ENCODE results near the gene S100A13.
"Not testable (repeated sequence)": the region's sequence is repeated elsewhere in the genome, so short reads cannot be mapped to it uniquely, and the experiment has no call there.

Gene S100A13

GRCh38 chr1:153647346-153647714 is 20.0 kb upstream of the S100A13 start:
- no peak for DNase-seq

GRCh38 chr1:153646672-153647345 is 19.5 kb upstream of the S100A13 start:
- DNase-seq: peak in 1 of 2 donors; percentile 25

DNA sequence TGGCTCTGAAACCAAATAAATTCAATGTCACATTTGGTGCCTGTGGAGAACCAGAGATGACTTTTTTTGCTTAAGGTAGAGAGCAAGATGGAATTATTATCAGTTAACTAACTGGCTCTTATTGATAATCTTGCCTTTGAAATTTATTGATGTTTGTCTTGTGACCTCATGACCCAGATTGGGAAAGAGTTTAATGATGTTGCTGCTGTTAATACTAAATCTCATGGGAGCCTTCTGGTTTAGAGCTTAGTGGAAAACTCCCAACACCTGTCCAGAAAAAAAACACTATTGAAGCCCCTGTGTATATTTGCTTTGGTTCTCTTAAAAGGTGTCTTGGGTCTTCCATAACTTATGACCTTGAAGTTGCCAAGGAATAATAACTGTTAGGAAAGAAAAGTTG is 16.5 kb upstream of the S100A13 start:
- no peak for DNase-seq

DNA sequence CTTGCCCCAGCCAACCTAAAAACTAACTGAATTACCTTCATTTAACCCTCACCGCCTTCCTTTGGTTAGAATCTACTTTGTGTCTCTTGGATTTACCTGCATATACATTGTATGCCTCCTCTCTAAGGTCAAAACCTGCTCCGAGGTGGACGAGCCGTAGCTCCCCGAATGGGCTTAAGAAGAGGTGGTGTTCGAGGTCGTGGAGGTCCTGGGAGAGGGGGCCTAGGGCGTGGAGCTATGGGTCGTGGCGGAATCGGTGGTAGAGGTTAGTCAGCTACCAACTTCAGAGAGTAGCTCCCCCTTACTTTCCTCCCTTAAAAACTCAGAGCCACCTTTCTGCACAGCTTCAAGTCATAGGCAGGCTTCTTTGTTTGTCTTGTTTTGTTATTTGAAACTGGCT is 15.8 kb upstream of the S100A13 start:
- DNase-seq: no peak

DNA sequence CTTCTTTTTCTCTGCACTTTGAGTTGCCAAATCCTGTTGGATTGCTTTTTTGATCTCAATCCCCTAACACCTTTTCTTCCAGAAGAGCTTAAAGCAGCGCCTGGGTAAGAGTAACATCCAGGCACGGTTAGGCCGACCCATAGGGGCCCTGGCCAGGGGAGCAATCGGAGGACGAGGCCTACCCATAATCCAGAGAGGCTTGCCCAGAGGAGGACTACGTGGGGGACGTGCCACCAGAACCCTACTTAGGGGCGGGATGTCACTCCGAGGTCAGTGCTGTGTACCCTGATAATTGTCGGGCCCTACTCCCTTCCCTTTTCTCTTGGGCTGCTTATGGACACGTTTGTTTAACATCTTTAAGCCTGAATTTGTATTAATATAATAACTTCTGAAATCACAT is 14.9 kb upstream of the S100A13 start:
- DNase-seq: no peak

GRCh38 chr1:153640861-153641260 is 13.6 kb upstream of the S100A13 start:
- no peak for DNase-seq

DNA sequence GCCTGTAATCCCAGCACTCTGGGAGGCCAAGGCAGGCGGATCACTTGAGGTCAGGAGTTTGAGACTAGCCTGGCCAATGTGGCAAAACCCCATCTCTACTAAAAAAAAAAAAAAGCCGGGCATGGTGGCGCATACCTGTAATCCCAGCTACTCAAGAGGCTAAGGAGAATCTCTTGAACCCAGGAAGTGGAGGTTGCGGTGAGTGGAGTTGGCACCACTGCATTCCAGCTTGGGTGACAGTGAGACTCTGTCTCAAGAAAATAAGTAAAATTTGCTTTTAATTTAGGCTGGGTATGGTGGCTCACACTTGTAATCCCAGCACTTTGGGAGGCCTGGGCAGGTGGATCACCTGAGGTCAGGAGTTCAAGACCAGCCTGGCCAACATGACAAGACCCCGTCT is 12.9 kb upstream of the S100A13 start:
- not testable (repeated sequence) for DNase-seq

- no peak for DNase-seq
These were observed 12.0 kb upstream of the S100A13 start for GRCh38 chr1:153639280-153639679.

DNA sequence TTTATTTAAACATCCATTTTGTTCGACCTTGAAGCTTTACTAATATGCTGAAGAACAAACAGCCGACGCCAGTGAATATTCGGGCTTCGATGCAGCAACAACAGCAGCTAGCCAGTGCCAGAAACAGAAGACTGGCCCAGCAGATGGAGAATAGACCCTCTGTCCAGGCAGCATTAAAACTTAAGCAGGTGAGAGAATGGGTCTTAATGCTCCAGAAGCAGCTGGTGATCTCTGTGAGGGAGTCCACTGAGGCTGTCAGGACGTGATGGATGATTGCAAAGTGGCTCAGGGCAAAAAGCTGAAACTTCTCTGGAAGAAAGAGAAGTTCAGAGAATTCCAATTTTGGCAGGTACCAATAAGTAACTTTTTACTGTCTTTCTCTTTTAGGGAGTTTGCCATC is 11.0 kb upstream of the S100A13 start:
- DNase-seq: no peak

DNA sequence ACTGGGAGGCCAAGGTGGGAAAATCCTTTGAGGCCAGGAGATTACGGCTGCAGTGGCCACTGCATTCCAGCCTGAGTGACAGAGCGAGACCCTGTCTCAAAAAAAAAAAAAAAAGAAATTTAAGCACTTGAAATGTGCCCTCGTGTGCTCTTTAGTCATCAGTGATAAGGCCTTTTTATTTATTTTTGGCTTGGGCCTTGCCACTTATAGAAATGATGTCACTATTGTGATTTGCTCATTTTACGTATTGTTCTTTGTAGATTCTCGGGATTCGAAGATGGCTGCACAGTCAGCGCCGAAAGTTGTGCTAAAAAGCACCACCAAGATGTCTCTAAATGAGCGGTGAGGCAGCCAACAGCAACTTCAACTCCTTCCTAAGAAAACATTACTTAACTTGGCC is 9.0 kb upstream of the S100A13 start:
- no peak for DNase-seq

DNA sequence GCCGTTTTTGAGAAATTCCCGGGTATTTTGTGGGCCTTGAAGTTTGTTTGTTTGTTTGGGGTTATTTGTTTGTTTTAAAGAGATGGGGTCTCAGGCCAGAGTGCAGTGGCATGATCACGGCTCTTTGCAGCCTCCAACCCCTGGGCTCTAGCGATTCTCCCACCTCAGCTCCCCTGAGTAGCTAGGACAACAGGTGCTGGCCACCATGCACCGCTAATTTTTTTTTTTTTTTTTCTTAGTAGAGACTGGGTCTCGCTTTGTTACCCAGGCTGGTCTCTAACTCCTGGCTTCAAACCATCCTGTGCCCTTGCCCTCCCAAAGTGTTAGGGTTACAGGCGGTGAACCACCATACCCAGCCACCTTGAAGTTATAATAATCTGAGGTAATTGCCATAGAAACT is 8.6 kb upstream of the S100A13 start:
- DNase-seq: no peak

DNA sequence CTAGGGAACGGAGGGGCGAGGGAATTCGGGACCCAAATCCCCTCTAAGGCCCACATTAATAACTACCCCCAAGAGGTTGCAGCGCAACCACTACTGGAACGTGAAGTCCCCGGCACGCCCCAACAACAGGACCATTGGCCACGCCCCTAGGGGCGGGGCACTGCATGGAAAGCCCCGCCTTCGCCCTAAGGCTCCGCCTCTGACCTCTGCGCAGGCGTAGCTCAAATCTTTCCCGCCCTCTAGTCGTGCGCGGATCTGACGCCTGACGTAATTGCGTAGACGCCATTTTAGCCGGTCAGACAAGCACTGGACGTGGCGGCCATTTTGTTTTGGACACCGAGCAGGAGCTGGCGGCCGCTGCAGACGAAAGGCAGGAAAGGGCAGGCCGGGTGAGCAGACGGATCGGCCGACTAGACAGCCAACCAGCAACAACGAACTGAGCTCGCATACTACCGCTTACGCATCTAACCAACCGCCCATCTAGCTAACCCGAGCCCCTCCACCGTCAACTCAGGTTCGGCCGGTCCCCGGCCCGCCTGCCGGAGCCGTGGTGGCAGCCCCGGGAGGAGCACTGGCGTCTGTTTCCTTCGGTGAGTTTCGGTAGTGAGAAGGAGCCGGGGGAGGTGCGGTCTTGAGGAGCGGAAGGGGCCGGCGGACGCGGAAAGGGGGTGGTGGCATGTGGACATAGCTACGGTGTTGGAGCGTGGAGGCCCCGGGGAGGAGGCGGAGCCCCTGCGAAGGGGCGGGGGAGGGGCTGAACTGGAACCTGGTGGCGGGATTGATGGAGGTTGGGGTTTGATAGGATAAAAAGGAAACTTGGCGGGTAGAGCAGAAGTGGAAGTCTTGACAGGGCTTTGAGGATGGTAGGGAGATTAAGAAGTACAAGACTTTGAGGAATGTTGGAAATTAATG is 6.7 kb upstream of the S100A13 start, which contains the start of gene CHTOP:
TSS of gene CHTOP (plus strand) at position 313 of the 912 bp plus-strand sequence. CDS start 2,523 bp downstream, outside the sequence.
- peak; percentile 97 for DNase-seq

GRCh38 chr1:153633161-153633753 is 6.0 kb upstream of the S100A13 start:
- DNase-seq: no peak

DNA sequence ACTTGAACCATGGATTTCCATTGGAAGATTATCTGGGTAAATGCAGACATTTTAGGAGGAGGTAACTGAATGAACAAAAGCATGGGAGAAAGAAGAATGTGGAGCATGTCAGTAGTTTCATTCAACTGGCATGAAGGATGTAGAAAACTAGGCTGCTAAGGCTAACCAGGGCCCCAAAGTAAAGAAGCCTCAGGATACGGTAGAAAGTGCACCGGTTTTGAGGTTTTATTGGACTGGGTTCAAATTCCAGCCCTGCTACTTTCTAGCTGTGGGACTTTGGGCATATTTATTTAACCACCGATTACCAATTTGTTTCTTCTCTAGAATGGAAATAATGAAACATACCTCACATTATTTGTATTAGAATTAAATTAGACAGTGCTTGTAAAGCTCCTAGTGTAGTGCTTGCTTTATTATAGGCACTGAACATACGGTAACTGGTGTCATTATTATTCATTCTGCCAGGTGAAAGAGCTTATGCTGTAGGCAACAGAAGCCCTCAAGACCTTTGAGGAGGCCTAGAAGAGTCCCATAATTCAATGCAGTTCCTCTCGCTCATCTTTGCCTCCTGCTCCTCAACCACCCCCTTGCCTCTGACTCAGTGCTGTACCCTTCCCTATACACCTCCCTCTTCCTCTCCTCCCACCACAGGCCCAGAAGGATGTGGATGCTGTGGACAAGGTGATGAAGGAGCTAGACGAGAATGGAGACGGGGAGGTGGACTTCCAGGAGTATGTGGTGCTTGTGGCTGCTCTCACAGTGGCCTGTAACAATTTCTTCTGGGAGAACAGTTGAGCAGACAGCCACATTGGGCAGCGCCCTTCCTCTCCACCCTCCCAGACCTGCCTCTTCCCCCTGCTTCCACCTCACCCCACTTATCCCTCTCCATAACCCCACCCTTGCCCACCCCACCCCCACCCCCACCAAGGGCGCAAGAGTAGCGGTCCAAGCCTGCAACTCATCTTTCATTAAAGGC is 4.0 kb upstream of the S100A13 start:
- no peak for DNase-seq

GRCh38 chr1:153630384-153630783 is 3.1 kb upstream of the S100A13 start:
- no peak for DNase-seq

DNA sequence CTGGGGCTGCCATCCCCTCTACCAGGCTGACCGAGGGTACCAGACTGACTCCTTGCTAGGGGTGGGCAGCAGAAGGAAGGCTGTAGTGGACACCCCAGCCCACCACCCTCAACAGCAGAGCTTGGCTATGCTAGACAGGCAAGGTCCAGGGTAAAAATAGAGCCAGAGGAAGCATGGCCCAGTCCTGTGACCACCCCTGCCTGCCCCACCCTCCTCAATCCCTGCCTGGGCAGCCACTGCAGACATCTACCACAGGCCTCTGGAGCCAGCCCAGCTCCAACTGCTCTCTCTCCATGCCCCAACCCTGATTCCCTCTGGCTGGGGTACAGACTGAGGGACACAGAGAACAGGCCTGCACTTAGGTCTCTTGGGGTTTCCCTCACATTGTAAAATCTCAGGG is 2.7 kb upstream of the S100A13 start:
- no peak for DNase-seq

DNA sequence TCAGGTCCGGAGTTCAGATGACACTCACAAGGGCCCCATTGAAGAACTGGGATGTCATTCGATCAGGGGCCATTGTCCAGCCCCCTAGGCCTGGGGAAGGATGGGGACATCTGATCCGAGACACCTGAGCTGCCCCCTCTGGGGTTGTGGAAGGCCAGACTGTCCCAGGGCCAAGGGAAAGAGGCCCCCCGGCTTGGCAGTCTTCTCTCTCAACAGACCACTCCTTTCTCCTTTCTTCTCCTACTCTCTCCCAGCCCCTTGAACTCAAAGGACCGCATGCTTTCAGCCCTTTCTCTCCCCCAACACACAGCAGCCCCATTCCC is 2.0 kb upstream of the S100A13 start:
- no peak for DNase-seq

GRCh38 chr1:153628638-153629342 is 1.5 kb upstream of the S100A13 start:
- no peak for DNase-seq

DNA sequence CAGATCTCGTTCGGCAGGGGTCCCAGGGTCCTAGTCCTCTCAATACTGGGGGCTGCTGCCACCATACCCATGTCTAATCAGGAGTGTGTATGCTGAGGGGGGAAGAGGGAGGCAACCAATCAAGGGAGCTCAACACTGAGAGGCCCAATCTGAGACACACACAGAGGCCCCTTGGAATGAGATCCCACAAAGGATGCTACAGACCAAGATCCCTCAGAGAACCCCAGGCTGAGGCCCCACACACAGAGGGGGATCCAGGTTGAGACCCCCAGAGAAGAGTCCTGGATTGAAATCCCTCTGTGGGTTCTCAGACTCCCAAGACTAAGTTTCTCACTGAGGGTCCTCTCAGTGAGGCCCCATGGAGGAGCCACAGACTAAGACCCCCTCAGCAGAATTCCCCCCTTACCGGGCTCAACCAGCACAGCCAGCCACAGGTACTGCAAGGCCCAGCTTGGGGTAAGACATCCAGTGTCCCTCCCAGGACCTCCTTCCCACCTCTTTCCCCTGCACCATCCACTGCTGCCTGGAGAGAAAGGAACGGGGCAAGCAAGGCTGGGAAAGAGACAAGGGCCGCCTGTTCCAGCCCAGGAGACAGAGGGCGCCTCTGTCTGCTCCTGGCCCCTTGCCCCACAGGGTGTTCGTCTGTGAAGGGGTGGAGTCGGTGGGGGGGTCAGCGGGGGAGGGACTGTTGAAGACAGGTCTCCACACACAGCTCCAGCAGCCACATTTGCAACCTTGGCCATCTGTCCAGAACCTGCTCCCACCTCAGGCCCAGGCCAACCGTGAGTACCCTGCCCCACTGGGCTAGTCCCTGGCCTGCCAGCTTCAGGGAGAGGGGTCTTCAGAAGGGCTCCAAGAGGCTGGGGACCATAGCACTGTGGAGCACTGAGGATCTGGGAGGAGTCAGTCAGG is 666 bp upstream of the S100A13 start, which contains the start of gene S100A1:
TSS of gene S100A1 (plus strand) at position 720 of the 912 bp plus-strand sequence. CDS start 2,088 bp downstream, outside the sequence.
- DNase-seq: no peak

DNA sequence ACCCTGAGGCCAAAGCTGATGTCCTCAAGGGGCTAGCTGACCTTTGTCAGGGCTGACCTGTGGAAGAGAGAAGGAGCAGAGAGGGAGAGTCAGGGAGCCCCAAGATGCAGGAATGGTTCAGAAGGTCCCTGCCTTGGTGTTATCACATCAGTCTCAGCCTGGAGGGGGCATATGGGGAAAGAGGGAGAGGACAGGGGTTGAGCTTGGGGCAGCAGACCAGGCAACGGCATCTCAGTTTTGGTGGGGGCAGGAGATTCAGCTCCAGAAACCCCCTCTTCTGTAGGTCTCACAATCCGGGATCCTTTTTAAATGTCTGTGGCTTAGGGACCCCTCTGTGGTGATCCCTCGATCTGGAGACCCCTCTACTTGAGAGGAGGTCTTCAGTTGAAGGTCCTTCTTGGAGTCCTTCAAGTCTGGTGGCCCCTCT is 815 bp downstream of the S100A13 start:
- no peak for DNase-seq

All from CD4-positive, alpha-beta T cell treated with Interleukin-4 for 1 hour (primary cell).